VCaP (cell line): ENCODE results near the gene EXOSC9.

ENCODE experiments used
- H3K27ac ChIP-seq: fragments of 450-650 bp; 2 replicates; pipeline ENCODE4 v1.5.1; 2017
- TF ChIP-seq, protein P1 (sequence below): fragments of 450-650 bp; conservative IDR thresholded peaks from 2 replicates; pipeline ENCODE4 v1.5.1; 2017; ENCODE audit warnings: mild to moderate bottlenecking, moderate library complexity

EXOSC9 gene

DNA sequence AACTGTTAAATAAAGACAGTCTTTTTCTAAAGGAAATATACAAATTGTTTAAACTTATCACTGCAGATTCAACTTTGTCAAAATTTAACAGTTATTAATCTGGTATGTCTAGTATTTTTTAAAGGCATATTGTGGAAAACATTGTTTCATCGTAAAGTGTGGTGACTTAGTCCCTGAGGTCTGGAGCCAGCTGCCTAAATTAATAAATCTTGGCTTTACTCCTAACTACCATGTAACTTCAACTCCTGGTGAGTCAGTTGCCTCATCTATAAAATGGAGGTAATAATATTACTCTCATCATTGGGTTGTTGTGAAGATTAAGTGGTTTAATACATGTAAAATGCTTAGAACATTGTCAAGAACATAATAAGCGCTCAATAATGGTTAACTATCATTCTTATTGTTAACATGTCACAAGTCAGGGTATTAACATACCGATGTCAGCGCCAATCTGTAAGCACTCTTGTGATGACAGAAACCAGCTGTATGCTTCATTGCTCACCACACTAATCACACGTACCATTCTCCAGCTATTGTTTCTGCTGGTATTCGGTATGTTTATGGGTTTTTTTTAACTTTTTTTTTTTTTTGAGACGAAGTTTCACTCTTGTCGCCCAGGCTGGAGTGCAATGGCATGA, 22.0 kb upstream of the EXOSC9 start:
- TF ChIP-seq, protein P1, sequence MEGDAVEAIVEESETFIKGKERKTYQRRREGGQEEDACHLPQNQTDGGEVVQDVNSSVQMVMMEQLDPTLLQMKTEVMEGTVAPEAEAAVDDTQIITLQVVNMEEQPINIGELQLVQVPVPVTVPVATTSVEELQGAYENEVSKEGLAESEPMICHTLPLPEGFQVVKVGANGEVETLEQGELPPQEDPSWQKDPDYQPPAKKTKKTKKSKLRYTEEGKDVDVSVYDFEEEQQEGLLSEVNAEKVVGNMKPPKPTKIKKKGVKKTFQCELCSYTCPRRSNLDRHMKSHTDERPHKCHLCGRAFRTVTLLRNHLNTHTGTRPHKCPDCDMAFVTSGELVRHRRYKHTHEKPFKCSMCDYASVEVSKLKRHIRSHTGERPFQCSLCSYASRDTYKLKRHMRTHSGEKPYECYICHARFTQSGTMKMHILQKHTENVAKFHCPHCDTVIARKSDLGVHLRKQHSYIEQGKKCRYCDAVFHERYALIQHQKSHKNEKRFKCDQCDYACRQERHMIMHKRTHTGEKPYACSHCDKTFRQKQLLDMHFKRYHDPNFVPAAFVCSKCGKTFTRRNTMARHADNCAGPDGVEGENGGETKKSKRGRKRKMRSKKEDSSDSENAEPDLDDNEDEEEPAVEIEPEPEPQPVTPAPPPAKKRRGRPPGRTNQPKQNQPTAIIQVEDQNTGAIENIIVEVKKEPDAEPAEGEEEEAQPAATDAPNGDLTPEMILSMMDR: no peak
- no peak overlapping the region for H3K27ac ChIP-seq

DNA sequence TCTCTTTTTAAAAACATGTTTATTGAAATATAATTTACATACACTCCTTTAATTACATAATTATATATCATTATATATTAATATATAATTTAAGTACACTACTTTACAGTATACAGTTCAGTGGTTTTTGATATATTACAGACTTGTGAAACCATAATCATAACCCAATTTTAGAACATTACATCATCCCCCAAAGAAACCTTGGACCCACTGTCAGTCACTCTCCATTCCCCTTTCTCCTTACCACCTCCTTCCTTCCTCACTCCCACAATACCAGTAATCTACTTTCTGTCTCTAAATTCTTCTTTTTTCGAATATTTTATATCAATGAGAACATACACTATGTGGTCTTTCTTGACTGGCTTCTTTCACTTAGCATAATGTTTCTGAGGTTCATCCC, 17.9 kb upstream of the EXOSC9 start:
- TF ChIP-seq, protein P1: no peak
- H3K27ac ChIP-seq: no peak overlapping the region

DNA sequence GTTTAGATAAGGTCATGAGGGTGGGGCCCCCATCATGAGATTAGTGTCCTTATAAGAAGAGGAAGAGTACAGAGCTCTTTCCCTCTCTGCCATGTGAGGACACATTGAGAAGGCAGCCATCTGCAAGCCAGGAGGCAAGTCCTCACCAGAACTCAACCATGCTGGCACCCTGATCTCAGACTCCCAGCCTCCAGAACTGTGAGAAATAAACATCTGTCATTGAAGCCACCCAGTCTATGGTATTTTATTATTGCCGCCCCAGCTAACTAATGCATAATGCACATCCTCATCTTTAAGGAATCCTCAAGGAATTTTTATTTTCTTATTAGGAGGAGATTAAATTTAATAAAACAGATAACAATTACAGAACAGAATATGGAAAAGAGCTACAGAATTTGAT, 16.7 kb upstream of the EXOSC9 start:
- H3K27ac ChIP-seq: no peak overlapping the region
- TF ChIP-seq, protein P1: no peak

DNA sequence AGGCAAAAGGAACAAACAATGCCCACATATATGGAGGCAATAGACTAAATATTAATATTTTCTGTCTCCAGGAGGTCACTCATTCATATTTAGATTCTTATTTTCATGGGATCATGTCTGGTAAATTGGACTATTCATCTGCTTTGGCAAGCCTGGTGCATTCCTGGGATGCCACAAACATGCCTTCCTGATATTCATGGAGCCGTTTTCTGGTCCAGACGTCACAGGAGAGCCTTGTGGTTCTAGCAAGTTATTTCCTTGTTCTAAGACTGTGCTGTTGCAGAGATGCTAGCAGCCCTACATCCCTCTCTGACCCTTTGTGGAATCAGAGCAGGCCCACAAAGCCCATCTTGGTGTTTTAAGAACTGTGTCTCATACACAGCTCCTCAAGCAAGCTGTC, 16.1 kb upstream of the EXOSC9 start:
- H3K27ac ChIP-seq: no peak overlapping the region
- TF ChIP-seq, protein P1: no peak

DNA sequence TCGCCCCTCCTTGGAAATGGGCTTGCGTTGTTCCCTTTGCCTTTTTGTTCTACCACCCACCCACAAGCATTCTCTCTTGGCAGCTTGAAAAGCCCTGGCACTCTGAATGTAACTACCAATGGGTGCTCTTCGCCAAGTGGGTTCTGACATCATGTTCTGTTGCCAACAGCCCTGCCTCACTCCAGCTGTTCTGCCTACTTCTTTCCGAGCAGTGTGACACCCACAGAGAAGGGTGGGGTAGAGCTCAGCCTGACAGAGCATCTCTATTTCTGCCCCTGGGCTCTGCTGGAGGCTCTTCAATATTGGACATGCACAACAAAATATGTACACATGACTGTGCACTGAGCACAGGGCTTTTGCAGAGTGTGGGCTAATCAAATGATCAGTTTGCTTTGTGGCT, 15.6 kb upstream of the EXOSC9 start:
- TF ChIP-seq, protein P1: no peak
- H3K27ac ChIP-seq: no peak overlapping the region

DNA sequence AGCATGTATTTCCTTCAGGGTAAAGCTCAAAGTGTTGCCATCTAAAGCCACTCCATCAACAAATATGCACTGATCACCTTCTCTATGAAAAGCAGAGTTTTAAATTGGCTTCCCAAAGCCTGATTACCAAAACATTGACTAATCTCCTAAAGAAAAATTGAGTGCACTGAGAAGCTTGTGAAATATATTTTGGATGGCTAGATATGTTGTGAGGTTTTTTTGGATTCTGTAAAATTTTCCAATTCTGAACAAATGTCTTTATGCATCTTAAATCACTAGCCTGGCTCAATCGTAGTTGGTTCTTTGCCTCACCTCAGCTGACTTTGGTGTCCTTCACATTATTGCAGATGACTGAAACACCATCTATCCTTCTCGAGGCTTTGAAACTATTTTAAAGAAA, 14.9 kb upstream of the EXOSC9 start:
- no peak overlapping the region for H3K27ac ChIP-seq
- TF ChIP-seq, protein P1: no peak

DNA sequence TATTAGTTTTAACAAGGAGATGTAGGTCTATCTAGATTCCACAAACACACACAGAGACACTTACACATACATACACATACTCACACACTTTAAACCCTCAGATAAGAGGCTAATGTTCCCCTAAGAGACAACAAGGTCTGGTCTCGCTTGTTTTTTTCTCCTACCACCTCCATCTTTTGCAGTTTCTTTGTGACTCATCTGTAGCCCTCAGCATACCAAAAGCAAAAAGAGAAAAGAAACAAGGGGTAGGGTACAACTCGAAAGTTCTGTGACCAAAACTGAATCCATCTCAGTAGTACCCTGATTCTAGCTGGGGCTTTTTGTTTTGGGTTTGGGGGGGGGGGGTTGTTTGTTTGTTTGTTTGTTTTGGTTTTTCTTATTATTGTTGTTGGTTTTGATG, 12.2 kb upstream of the EXOSC9 start:
- no peak overlapping the region for H3K27ac ChIP-seq

More for the DNA sequence above, 12.2 kb upstream of the EXOSC9 start:
- TF ChIP-seq, protein P1: no peak
